ES-I3 (cell line): Measurements from ENCODE around the gene C1S.
A peak's percentile ranks its signal among the peaks of the same experiment; 100 is the strongest.
"Not testable (repeated sequence)": the region's sequence is repeated elsewhere in the genome, so short reads cannot be mapped to it uniquely, and the experiment has no call there.

ENCODE experiments used
- H3K36me3 ChIP-seq: 2 replicates; pipeline ENCODE4 v1.6.1; 2013; ENCODE audit warnings: mild to moderate bottlenecking, low read length, control low read depth, moderate library complexity; ENCODE audit not compliant: insufficient read depth
- H3K4me1 ChIP-seq: 2 replicates; pipeline ENCODE4 v1.6.1; 2013; ENCODE audit warnings: mild to moderate bottlenecking, control low read depth, low read length; ENCODE audit not compliant: insufficient read depth
- H3K9ac ChIP-seq: 2 replicates; pipeline ENCODE4 v1.6.1; 2013; ENCODE audit warnings: low read depth, mild to moderate bottlenecking, low read length, moderate library complexity
- H3K9me3 ChIP-seq: 2 replicates; pipeline ENCODE4 v1.6.1; 2013; ENCODE audit warnings: mild to moderate bottlenecking, low read length, moderate library complexity; ENCODE audit not compliant: control insufficient read depth, insufficient read depth

Gene C1S

DNA sequence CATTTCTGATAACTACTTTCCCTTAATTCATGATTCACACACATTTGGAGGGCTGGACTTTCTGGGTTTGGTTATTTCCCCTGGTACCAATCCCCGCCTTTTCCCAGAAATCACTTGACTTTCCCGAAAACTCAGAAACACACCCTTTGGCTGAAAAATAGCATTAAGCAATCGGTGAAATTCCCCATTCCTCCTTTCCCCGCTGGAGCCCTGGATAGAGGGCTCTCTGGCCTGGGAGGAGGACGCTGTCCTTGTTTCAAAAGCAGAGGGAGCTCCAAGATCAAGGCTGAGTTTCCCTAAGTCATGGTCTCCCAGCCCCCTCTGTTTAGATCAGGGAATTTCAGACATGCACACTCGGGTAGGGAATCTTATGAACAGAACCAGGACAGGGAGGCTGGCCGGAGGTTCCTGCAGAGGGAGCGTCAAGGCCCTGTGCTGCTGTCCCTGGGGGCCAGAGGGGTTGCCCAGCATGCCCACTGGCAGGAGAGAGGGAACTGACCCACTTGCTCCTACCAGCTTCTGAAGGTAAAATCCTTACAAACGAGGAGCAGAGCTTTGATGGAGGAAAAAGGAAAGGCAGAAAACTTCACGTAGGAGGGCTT is at the start of gene C1S:
TSS of gene C1S (plus strand) at position 366 of the 602 bp plus-strand sequence. CDS start 1,195 bp downstream, outside the sequence.
- H3K9ac ChIP-seq = peak within 1 kb of the TSS; percentile 17; the same call in 1 of the 2 replicates
- H3K4me1 ChIP-seq = peaks cover 8% of the 10 kb centered on the region
- H3K36me3 ChIP-seq = no peaks in the 10 kb centered on the region
- H3K9me3 ChIP-seq = no peaks in the 10 kb centered on the region

DNA sequence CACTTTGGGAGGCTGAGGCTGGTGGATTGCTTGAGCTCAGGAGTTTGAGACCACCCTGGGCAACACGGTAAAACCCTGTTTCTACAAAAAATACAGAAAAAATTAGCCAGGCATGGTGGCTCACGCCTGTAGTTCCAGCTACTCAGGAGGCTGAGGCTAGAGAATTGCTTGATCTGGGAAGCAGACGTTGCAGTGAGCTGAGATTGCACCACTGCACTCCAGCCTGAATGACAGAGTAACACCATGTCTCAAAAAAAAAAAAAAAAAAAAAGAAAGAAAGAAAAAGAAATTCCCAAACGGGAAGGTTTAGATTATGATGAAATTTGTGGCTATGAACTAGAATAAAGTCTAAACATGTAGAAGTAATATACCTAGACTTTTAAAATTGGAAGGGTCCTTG is 49.1 kb upstream of the C1S start:
- not testable (repeated sequence) for H3K36me3 ChIP-seq, H3K9ac ChIP-seq, H3K4me1 ChIP-seq, H3K9me3 ChIP-seq

DNA sequence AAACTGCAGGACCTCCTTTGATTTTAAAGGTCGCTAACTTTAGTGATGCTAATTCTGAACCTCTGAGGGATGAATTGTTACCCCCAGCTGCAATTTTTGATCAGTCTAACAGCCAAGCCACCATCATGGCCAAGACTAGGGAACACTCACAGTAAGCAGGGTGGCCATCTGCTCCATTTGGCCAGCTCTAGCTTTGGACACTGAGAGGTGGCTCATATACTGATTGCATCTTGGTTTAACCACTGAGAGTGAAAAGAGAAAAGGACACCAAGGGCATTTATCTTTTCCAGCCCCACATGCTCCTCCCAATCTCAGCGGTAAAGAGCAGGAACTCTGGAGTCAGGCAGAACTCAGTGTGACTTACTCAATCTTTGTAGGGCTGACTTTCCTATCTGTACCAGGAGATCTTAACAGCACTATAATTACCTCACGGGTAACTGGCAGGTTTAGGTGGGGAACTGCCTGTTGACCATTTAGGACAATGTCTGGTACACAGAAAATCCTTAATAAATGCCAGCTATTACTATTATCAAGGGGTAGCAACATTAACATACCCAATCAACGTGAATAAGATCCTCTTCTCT is 48.4 kb upstream of the C1S start:
- Histone ChIP-seq H3K36me3 (no peaks in the 10 kb centered on the region), H3K4me1 (no peaks in the 10 kb centered on the region)

DNA sequence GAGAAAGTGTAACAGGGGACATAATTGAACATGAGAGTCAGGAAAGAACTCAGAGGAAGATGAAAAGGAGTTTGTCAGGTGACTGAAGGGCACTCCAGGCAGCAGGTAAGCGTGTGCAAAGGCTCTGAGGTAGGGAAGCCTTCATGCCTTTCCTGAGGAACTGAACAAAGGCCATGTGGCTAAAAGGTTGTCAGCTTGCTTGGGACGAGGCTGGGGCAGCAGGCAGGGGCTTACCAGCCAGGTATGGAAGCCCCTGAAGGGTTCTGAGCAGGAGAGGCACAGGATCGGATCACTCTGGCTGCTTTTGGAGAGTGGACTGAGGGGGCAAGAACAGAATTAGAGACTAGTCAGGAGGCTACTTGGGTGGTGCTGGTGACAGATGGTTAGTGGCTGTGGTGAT is 47.4 kb upstream of the C1S start:
- H3K36me3 ChIP-seq = no peaks in the 10 kb centered on the region
- H3K9ac ChIP-seq = no peak overlapping the region
- H3K4me1 ChIP-seq = no peaks in the 10 kb centered on the region
- no peaks in the 10 kb centered on the region for H3K9me3 ChIP-seq

More for the DNA sequence above, 48.4 kb upstream of the C1S start:
- Histone ChIP-seq H3K9ac (no peak overlapping the region), H3K9me3 (no peaks in the 10 kb centered on the region)

DNA sequence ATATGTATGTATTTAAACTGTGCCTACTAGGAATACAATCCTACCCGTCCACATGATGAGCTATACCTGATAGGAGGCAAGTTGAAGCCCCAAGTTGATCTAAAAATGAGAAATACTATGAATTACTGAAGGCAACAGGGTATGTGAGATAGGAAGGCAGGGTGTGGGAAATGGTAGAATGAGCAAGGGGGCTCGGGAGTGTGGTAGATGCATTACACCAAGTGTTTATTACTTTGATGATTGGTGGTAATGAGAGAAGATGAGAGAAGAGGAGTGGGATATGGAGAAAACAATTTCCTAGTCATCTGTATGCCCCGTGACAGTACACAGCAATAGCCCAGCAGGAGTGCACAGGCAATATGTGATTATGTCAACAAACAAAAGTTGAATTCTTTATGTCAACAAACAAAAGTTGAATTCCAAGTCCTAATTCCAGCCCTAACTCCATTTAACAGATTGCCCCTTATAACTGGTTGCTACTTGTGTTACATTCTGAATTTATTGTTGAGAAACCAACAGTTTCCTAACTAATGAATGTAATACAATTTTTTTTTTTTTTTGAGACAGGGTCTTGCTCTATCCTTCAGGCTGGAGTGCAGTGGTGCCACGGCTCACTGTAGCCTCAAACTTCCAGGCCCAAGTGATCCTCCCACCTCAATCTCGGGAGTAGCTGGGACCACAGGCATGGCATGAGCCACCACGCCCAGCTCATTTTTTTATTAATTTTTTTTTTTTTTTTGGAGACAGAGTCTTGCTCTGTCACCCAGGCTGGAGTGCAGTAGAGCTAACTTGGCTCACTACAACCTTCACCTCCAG is 44.8 kb upstream of the C1S start:
- Histone ChIP-seq H3K9me3 (no peaks in the 10 kb centered on the region), H3K36me3 (no peaks in the 10 kb centered on the region), H3K4me1 (peaks cover 5% of the 10 kb centered on the region; the same call in 1 of the 2 replicates), H3K9ac (no peak overlapping the region)

DNA sequence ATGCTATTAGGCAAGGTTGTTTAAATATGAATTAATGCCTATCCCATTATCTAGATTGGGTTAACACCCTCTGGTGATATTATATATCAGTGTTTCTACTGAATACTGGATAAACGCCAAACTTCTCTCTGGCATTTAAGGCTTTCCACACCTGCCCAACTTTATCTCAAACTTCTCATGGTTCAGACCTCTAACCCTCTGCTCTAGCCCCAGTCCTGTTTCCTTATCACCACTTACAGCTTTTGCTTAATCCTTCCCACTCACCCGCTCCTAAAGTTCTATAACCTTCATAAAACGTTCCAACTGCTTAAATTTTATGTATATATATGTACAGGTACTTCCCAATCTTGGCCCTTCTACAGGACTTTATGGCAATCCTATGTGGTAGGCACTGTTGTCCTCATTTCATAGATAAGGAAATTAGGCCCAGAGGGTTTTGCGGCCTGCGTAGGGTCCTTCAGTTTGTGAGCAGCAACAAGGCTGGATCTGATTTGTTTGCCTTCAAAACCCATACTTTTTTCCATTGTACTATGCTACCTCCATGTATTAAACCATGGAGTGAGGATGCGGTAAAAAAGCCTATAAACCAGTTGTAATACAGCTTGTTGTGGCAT is 43.5 kb upstream of the C1S start:
- H3K9me3 ChIP-seq = no peaks in the 10 kb centered on the region
- H3K4me1 ChIP-seq = peaks cover 5% of the 10 kb centered on the region; the same call in 1 of the 2 replicates
- H3K9ac ChIP-seq = peak overlapping the region; percentile 97; the same call in 1 of the 2 replicates
- H3K36me3 ChIP-seq = no peaks in the 10 kb centered on the region

DNA sequence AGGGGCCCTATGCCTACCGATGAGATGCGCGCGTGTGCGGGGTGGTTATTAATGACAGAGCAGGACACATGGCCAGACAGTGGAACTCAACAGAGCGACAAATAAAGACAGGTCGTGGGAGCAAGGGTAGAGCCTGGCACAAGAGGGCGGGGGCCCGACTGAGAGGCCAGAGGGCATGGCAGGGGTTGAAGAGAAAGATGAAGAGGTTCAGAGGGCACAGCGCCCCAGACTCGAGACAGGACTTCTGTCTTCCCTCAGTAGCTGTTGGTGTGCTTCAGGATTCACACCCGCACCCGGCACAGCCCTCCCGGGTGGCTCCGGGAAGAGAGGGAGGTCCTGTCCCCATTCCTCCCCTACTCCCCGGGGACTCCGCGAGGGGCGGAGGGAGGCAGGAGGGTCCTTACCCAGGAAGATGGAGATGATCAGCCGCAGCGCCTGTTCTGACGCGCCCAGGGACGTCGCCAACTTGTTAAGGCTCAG is 42.6 kb upstream of the C1S start:
- Histone ChIP-seq H3K9me3 (no peaks in the 10 kb centered on the region), H3K4me1 (peaks cover 5% of the 10 kb centered on the region; the same call in 1 of the 2 replicates), H3K9ac (peak overlapping the region; percentile 97), H3K36me3 (no peaks in the 10 kb centered on the region)

DNA sequence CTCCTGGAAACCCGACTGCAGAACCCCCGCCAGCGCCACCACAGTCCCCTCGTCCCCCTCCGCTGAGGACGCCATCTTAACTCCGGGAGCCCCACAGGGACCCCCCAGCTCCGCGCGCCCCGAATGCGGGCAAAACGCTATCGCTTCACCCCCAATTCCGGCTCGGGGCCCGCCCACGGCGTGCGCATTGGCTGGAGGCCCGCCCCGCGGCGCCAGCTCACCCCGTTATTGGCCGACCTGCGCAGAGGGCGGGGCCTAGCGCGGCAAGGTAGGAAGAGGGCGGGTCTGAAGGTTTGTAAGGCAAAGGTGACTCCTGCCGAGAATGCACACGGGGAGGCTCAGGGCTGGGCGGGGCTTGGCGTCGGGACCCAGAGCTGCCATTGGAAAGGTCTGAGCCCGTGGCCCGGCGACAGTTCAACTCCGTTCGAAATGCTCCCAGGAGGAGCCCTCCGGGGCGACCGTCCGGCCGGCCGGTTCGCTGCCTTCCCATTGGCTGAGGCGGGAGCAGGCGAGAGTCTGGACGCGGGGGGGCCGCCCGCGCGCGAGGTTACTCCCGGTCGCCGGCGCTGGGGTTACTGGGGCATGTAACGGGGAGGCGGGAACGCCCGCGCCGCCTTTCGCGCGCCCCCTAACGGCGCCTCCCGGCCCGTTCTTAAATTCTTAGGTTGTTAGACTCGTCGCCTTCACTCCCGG is 42.0 kb upstream of the C1S start, which contains the start of gene LPCAT3:
TSS of gene LPCAT3 (minus strand) at position 127 of the 693 bp plus-strand sequence. CDS start at position 75, 52 bp downstream.
- Histone ChIP-seq H3K4me1 (peaks cover 5% of the 10 kb centered on the region; the same call in 1 of the 2 replicates), H3K9ac (peak within 1 kb of the TSS; percentile 97), H3K9me3 (no peaks in the 10 kb centered on the region), H3K36me3 (no peaks in the 10 kb centered on the region)

DNA sequence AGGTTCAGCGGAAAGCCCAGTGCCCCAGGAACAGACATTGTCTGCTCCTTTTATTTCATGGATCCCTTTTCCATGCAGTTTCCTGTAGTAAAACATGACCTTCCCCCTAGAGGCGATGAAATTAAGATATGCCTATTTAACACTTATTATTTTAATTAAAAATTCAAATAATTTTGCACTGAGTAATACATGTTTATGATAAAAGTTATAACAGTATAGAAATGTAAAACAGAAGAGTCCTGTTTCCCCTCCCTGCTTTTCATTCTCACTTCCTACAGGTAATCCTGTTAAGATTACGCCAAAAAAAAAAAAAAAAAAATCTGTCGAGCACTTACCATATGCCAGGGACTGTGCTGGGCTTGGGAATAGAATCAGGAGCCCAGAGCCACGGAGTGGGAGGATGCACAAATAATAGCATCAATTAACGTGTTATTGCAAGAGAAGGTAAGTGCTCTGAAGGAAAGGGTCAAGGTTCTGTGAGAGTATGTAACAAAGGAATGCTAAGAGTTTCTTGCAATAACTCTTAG is 41.4 kb upstream of the C1S start:
- H3K36me3 ChIP-seq = no peaks in the 10 kb centered on the region
- peak overlapping the region; percentile 97 for H3K9ac ChIP-seq
- H3K4me1 ChIP-seq = peaks cover 5% of the 10 kb centered on the region; the same call in 1 of the 2 replicates
- H3K9me3 ChIP-seq = no peaks in the 10 kb centered on the region

DNA sequence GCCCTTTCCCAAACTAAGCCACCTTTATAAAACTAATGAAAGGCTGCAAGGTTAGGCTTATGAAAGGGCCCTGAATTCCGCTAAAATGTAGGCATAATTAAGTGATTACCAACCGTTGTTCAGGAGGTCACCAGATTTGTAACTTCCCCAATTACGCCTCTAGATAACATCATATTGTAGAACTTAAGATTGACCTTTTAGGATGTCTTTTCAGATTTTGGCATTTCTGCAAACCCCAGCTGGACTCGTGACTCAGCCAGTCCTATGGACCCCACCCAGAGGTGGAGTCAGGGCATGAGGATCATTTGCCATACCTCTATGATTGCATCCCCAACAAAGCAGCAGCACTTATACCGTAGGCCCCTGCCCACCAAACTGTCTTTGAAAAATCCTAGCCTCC is 38.6 kb upstream of the C1S start:
- Histone ChIP-seq H3K9me3 (no peaks in the 10 kb centered on the region), H3K4me1 (peaks cover 5% of the 10 kb centered on the region; the same call in 1 of the 2 replicates), H3K9ac (no peak overlapping the region), H3K36me3 (no peaks in the 10 kb centered on the region)

DNA sequence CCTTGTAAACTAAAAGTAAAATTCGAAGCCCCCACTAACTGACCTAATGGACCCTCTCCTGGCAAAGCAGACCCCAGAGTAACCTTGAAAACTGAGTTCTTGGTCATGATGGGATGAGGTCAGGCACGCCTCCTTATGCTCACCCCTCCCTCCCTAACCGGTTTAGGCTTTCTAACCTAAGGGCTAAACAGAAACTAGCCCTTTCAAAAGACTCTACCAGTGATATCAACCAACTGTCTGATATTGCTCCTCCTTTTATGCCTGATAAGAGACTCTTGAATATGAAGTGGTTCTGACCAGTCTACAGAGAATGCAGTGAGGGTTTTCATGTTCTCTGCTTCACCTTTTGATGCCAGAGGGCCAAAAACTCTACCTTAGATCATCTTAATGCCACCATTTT is 37.4 kb upstream of the C1S start:
- Histone ChIP-seq H3K4me1 (peaks cover 5% of the 10 kb centered on the region; the same call in 1 of the 2 replicates), H3K36me3 (no peaks in the 10 kb centered on the region), H3K9me3 (no peaks in the 10 kb centered on the region), H3K9ac (no peak overlapping the region)

DNA sequence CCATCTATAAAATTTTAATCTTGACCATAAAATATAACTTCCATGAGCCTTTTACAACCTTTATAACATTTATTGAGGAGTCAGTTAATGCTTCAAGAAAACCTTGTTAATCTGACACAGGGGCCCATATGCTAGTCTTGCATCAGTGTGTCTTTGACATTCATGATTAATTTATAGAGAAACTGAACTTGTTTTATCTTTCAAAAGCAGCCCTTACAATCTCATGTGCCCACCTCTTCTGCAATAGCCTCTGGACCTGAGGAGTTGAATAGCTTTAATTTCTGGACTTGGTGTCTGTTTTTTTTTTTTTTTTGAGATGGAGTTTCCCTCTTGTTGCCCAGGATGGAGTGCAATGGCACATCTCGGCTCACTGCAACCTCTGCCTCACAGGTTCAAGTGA is 33.7 kb upstream of the C1S start:
- H3K4me1 ChIP-seq = no peaks in the 10 kb centered on the region
- H3K9me3 ChIP-seq = no peaks in the 10 kb centered on the region
- no peaks in the 10 kb centered on the region for H3K36me3 ChIP-seq
- no peak overlapping the region for H3K9ac ChIP-seq

DNA sequence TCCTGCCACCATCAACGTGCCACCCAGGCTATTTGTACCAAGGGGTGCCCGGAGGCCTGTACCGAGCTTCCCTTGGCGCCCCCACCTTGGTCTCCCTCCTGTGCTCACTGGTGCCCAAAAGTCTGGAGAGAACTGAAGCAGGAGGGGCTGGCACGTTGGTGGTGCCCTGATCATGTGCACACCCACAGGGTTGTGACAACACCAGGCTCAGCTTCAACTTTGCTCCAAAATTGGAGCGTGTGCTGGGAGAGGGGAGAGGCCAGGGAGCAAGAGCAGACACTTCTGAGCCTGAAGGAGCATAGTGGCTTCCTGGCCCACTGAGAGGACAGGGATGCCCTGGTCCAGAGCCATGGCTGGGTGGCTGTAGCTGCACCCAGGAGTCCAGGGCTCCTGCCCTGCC is 29.2 kb upstream of the C1S start:
- no peaks in the 10 kb centered on the region for H3K9me3 ChIP-seq
- no peaks in the 10 kb centered on the region; the same call in 1 of the 2 replicates for H3K4me1 ChIP-seq

More for the DNA sequence above, 29.2 kb upstream of the C1S start:
- no peak overlapping the region for H3K9ac ChIP-seq
- H3K36me3 ChIP-seq = no peaks in the 10 kb centered on the region
